GM23338 (cell line): Measurements from ENCODE around the gene NECAB3. TPM values are rescaled to one million over a fixed set of nuclear protein-coding genes. Genes with fewer than 3 reads are reported as not detected.

Experiments used
- ATAC-seq: fragments of 200-7000 bp; cut with Tn5 transposase; 3 replicates; pipeline ENCODE4 v1.9.1; 2020
- DNase-seq: peaks from one replicate; pipeline ENCODE4 v3.0.0-alpha.2; 2015; ENCODE audit warnings: low spot score
- H2AFZ ChIP-seq: fragments of 200-600 bp; sonication (generic); 2 replicates; pipeline ENCODE4 v1.8.0; 2016; ENCODE audit warnings: antibody characterized with exemption, mild to moderate bottlenecking, moderate library complexity
- H3F3A ChIP-seq: fragments of 200-600 bp; sonication (generic); replicated peaks from 2 replicates; pipeline ENCODE4 v1.8.0; 2017; ENCODE audit warnings: antibody characterized with exemption, mixed run types, low read depth
- H3K27ac ChIP-seq: fragments of 200-600 bp; sonication (generic); 2 replicates; pipeline ENCODE4 v1.6.1; 2016; ENCODE audit warnings: low read depth
- H3K27me3 ChIP-seq: fragments of 200-600 bp; sonication (generic); 2 replicates; pipeline ENCODE4 v1.8.0; 2016; ENCODE audit warnings: mild to moderate bottlenecking, mixed run types, moderate library complexity; ENCODE audit not compliant: insufficient read depth
- H3K36me3 ChIP-seq: fragments of 200-600 bp; sonication (generic); 2 replicates; pipeline ENCODE4 v1.8.0; 2016; ENCODE audit warnings: mild to moderate bottlenecking; ENCODE audit not compliant: insufficient read depth
- H3K4me1 ChIP-seq: fragments of 200-600 bp; sonication (generic); 2 replicates; pipeline ENCODE4 v1.8.0; 2016; ENCODE audit warnings: mild to moderate bottlenecking, moderate library complexity; ENCODE audit not compliant: insufficient read depth
- H3K4me2 ChIP-seq: fragments of 200-600 bp; sonication (generic); 2 replicates; pipeline ENCODE4 v1.7.1; 2017; ENCODE audit warnings: mixed run types
- H3K4me3 ChIP-seq: fragments of 200-600 bp; sonication (generic); 2 replicates; pipeline ENCODE4 v1.6.1; 2016; ENCODE audit warnings: mixed run types
- H3K79me2 ChIP-seq: fragments of 200-600 bp; sonication (generic); replicated peaks from 2 replicates; pipeline ENCODE4 v1.8.0; 2017; ENCODE audit warnings: mild to moderate bottlenecking; ENCODE audit not compliant: insufficient read depth
- H3K9me2 ChIP-seq: fragments of 200-600 bp; sonication (generic); 2 replicates; pipeline ENCODE4 v1.8.0; 2017; ENCODE audit not compliant: insufficient read depth
- H4K20me1 ChIP-seq: fragments of 200-600 bp; sonication (generic); replicated peaks from 2 replicates; pipeline ENCODE4 v1.8.0; 2017; ENCODE audit warnings: mild to moderate bottlenecking; ENCODE audit not compliant: insufficient read depth
- H3K27ac Mint-ChIP-seq: 2 replicates; pipeline ENCODE4 v1.8.0; 2020; ENCODE audit warnings: inconsistent platforms, mild to moderate bottlenecking, moderate library complexity, mixed read lengths
- H3K27me3 Mint-ChIP-seq: 3 replicates; pipeline ENCODE4 v1.8.0; 2022; ENCODE audit warnings: low read depth, mild to moderate bottlenecking, moderate library complexity, mixed read lengths, inconsistent platforms; ENCODE audit not compliant: insufficient read depth, poor library complexity
- H3K36me3 Mint-ChIP-seq: 3 replicates; pipeline ENCODE4 v1.8.0; 2021; ENCODE audit warnings: low read depth, mild to moderate bottlenecking, inconsistent platforms, moderate library complexity, mixed read lengths
- H3K4me1 Mint-ChIP-seq: 3 replicates; pipeline ENCODE4 v1.8.0; 2020; ENCODE audit warnings: mild to moderate bottlenecking, inconsistent platforms, mixed read lengths
- H3K4me3 Mint-ChIP-seq: 3 replicates; pipeline ENCODE4 v1.8.0; 2021; ENCODE audit warnings: moderate library complexity, mild to moderate bottlenecking, inconsistent platforms, mixed read lengths
- H3K9me3 Mint-ChIP-seq: 3 replicates; pipeline ENCODE4 v1.8.0; 2020; ENCODE audit warnings: moderate library complexity, mild to moderate bottlenecking, inconsistent platforms, mixed read lengths
- EZH2 ChIP-seq: fragments of 200-600 bp; sonication (generic); IDR thresholded peaks from one replicate; pipeline ENCODE4 v1.8.0; 2017; ENCODE audit warnings: antibody characterized with exemption, mild to moderate bottlenecking, low read depth; ENCODE audit not compliant: unreplicated experiment
- JUNB ChIP-seq: IDR thresholded peaks from one replicate; pipeline ENCODE4 v1.6.1; 2016; ENCODE audit warnings: antibody characterized with exemption; ENCODE audit not compliant: unreplicated experiment
- NANOG ChIP-seq: IDR thresholded peaks from 2 replicates; pipeline ENCODE4 v1.6.1; 2016; ENCODE audit warnings: antibody characterized with exemption, borderline replicate concordance
- POLR2AphosphoS5 ChIP-seq: IDR thresholded peaks from 2 replicates; pipeline ENCODE4 v1.6.1; 2016; ENCODE audit warnings: antibody characterized with exemption, low read depth
- STAT1 ChIP-seq: IDR thresholded peaks from one replicate; pipeline ENCODE4 v1.6.1; 2016; ENCODE audit warnings: antibody characterized with exemption; ENCODE audit not compliant: unreplicated experiment
- ZNF114 ChIP-seq: fragments of 250-450 bp; sonication (Bioruptor Pico); IDR thresholded peaks from 2 replicates; pipeline ENCODE4 v1.5.0; 2020; ENCODE audit warnings: mild to moderate bottlenecking, moderate library complexity
- polyA plus RNA-seq: library from polyadenylated mRNA; unstranded; fragments of >200 nt; fragmentation: Nextera tagmentation; extraction: Ambion mirVana; gene quantifications from 2 replicates; pipeline ENCODE4 v1.2.1, GENCODE V29; 2016
- total RNA-seq: library from RNA; depleted of rRNA; stranded (reverse); fragments of >200 nt; shearing (Covaris generic); gene quantifications from 2 replicates; pipeline ENCODE4 v1.2.3, GENCODE V29; 2014
- TF ChIP-seq, protein P1 (sequence below): IDR thresholded peaks from one replicate; pipeline ENCODE4 v1.6.1; 2018; ENCODE audit warnings: antibody characterized with exemption; ENCODE audit not compliant: unreplicated experiment
- TF ChIP-seq, protein P2 (sequence below): IDR thresholded peaks from 2 replicates; pipeline ENCODE4 v1.6.1; 2016; ENCODE audit warnings: antibody characterized with exemption
- TF ChIP-seq, protein P3 (sequence below), 2 experiments: fragments of 200-600 bp in 1 of 2; sonication (generic) in 1 of 2; conservative IDR thresholded peaks; 2 replicates each; pipeline versions ENCODE4 v1.5.1 to v1.6.1; 2016 to 2017; ENCODE audit warnings: antibody characterized with exemption in 2 of 2, low read depth in 2 of 2, mild to moderate bottlenecking in 2 of 2, moderate library complexity in 1 of 2
- TF ChIP-seq, protein P4 (sequence below): fragments of 250-450 bp; sonication (Bioruptor Pico); IDR thresholded peaks from 2 replicates; pipeline ENCODE4 v1.5.0; 2020; ENCODE audit warnings: mild to moderate bottlenecking, moderate library complexity

Gene NECAB3
- total and polyA plus RNA-seq, 2 experiments from 2014 or later: 8.5 to 28.4 TPM

DNA sequence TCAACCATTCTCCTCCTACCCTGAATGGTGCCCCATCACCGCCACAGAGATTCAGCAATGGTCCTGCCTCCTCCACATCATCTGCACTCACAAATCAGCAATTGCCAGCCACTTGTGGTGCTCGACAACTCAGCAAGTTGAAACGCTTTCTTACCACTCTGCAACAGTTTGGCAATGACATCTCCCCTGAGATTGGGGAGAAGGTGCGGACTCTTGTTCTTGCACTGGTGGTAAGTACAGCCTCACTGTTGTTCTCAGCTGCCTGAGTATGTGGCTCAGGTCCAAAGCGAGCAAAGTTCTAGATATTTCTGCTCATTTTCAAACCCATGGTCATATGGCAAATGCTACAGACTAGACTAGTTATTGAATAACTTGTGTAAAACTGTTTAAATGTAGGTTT is 63.1 kb downstream of the NECAB3 start:
- Histone ChIP-seq H3K27ac (no peak overlapping the region), H4K20me1 (peaks cover 3% of the 10 kb centered on the region), H2AFZ (no peak overlapping the region), H3K4me3 (no peak overlapping the region), H3K79me2 (no peaks in the 10 kb centered on the region), H3K27me3 (no peaks in the 10 kb centered on the region), H3F3A (no peaks in the 10 kb centered on the region), H3K4me2 (no peak overlapping the region), H3K36me3 (no peaks in the 10 kb centered on the region; the same call in none of the 2 replicates), H3K9me2 (no peaks in the 10 kb centered on the region), H3K4me1 (no peaks in the 10 kb centered on the region)
- TF ChIP-seq POLR2AphosphoS5: no peak
- TF ChIP-seq, protein P1, sequence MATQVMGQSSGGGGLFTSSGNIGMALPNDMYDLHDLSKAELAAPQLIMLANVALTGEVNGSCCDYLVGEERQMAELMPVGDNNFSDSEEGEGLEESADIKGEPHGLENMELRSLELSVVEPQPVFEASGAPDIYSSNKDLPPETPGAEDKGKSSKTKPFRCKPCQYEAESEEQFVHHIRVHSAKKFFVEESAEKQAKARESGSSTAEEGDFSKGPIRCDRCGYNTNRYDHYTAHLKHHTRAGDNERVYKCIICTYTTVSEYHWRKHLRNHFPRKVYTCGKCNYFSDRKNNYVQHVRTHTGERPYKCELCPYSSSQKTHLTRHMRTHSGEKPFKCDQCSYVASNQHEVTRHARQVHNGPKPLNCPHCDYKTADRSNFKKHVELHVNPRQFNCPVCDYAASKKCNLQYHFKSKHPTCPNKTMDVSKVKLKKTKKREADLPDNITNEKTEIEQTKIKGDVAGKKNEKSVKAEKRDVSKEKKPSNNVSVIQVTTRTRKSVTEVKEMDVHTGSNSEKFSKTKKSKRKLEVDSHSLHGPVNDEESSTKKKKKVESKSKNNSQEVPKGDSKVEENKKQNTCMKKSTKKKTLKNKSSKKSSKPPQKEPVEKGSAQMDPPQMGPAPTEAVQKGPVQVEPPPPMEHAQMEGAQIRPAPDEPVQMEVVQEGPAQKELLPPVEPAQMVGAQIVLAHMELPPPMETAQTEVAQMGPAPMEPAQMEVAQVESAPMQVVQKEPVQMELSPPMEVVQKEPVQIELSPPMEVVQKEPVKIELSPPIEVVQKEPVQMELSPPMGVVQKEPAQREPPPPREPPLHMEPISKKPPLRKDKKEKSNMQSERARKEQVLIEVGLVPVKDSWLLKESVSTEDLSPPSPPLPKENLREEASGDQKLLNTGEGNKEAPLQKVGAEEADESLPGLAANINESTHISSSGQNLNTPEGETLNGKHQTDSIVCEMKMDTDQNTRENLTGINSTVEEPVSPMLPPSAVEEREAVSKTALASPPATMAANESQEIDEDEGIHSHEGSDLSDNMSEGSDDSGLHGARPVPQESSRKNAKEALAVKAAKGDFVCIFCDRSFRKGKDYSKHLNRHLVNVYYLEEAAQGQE: no peak
- no peak for TF ChIP-seq STAT1
- H3K27ac Mint-ChIP-seq: no peak overlapping the region
- H3K9me3 Mint-ChIP-seq: no peaks in the 10 kb centered on the region
- ATAC-seq (no peak), DNase-seq (no peak)
- peaks cover 1% of the 10 kb centered on the region for H3K27me3 Mint-ChIP-seq
- H3K36me3 Mint-ChIP-seq: no peaks in the 10 kb centered on the region; the same call in 2 of the 3 replicates
- no peaks in the 10 kb centered on the region for H3K4me1 Mint-ChIP-seq
- H3K4me3 Mint-ChIP-seq: no peak overlapping the region

DNA sequence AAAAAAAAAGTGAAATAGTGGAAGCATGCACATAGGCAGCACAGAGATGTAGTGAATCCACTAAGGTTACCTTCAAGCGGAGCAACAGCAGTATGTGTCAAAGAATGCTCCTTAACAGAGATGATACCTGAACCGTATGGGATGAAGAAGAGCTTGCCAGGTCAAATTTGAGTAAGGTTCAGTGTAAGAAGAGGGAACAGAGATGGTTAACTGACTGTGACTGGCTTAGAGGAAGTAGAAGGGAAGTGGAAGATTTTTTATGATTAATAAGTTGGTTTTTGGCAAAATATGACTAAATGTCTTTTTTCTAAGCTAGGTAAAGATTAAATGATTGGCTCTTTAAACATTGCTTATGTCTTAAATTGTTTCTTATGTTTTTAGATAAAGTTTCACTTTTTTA is 64.7 kb downstream of the NECAB3 start:
- Histone ChIP-seq H2AFZ (no peak overlapping the region), H3K4me2 (no peak overlapping the region), H3K4me3 (no peak overlapping the region), H3F3A (no peaks in the 10 kb centered on the region), H4K20me1 (peaks cover 6% of the 10 kb centered on the region), H3K27ac (no peak overlapping the region), H3K79me2 (no peaks in the 10 kb centered on the region), H3K4me1 (no peaks in the 10 kb centered on the region), H3K27me3 (no peaks in the 10 kb centered on the region), H3K9me2 (no peaks in the 10 kb centered on the region), H3K36me3 (no peaks in the 10 kb centered on the region; the same call in none of the 2 replicates)
- Mint-ChIP-seq H3K4me3 (no peak overlapping the region), H3K27ac (no peak overlapping the region), H3K27me3 (peaks cover 1% of the 10 kb centered on the region), H3K4me1 (no peaks in the 10 kb centered on the region), H3K36me3 (no peaks in the 10 kb centered on the region; the same call in 2 of the 3 replicates), H3K9me3 (no peaks in the 10 kb centered on the region)
- ATAC-seq (no peak), DNase-seq (no peak)
- TF ChIP-seq NANOG: no peak
- TF ChIP-seq STAT1: no peak
- TF ChIP-seq, protein P2, sequence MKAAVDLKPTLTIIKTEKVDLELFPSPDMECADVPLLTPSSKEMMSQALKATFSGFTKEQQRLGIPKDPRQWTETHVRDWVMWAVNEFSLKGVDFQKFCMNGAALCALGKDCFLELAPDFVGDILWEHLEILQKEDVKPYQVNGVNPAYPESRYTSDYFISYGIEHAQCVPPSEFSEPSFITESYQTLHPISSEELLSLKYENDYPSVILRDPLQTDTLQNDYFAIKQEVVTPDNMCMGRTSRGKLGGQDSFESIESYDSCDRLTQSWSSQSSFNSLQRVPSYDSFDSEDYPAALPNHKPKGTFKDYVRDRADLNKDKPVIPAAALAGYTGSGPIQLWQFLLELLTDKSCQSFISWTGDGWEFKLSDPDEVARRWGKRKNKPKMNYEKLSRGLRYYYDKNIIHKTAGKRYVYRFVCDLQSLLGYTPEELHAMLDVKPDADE: no peak
- TF ChIP-seq, protein P3, sequence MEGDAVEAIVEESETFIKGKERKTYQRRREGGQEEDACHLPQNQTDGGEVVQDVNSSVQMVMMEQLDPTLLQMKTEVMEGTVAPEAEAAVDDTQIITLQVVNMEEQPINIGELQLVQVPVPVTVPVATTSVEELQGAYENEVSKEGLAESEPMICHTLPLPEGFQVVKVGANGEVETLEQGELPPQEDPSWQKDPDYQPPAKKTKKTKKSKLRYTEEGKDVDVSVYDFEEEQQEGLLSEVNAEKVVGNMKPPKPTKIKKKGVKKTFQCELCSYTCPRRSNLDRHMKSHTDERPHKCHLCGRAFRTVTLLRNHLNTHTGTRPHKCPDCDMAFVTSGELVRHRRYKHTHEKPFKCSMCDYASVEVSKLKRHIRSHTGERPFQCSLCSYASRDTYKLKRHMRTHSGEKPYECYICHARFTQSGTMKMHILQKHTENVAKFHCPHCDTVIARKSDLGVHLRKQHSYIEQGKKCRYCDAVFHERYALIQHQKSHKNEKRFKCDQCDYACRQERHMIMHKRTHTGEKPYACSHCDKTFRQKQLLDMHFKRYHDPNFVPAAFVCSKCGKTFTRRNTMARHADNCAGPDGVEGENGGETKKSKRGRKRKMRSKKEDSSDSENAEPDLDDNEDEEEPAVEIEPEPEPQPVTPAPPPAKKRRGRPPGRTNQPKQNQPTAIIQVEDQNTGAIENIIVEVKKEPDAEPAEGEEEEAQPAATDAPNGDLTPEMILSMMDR (conservative IDR thresholded peaks at IDR 0.05; ENCODE audit: low read depth in 2 of 2): no peak
- no peak for TF ChIP-seq EZH2
- TF ChIP-seq JUNB: no peak
- TF ChIP-seq, protein P4, sequence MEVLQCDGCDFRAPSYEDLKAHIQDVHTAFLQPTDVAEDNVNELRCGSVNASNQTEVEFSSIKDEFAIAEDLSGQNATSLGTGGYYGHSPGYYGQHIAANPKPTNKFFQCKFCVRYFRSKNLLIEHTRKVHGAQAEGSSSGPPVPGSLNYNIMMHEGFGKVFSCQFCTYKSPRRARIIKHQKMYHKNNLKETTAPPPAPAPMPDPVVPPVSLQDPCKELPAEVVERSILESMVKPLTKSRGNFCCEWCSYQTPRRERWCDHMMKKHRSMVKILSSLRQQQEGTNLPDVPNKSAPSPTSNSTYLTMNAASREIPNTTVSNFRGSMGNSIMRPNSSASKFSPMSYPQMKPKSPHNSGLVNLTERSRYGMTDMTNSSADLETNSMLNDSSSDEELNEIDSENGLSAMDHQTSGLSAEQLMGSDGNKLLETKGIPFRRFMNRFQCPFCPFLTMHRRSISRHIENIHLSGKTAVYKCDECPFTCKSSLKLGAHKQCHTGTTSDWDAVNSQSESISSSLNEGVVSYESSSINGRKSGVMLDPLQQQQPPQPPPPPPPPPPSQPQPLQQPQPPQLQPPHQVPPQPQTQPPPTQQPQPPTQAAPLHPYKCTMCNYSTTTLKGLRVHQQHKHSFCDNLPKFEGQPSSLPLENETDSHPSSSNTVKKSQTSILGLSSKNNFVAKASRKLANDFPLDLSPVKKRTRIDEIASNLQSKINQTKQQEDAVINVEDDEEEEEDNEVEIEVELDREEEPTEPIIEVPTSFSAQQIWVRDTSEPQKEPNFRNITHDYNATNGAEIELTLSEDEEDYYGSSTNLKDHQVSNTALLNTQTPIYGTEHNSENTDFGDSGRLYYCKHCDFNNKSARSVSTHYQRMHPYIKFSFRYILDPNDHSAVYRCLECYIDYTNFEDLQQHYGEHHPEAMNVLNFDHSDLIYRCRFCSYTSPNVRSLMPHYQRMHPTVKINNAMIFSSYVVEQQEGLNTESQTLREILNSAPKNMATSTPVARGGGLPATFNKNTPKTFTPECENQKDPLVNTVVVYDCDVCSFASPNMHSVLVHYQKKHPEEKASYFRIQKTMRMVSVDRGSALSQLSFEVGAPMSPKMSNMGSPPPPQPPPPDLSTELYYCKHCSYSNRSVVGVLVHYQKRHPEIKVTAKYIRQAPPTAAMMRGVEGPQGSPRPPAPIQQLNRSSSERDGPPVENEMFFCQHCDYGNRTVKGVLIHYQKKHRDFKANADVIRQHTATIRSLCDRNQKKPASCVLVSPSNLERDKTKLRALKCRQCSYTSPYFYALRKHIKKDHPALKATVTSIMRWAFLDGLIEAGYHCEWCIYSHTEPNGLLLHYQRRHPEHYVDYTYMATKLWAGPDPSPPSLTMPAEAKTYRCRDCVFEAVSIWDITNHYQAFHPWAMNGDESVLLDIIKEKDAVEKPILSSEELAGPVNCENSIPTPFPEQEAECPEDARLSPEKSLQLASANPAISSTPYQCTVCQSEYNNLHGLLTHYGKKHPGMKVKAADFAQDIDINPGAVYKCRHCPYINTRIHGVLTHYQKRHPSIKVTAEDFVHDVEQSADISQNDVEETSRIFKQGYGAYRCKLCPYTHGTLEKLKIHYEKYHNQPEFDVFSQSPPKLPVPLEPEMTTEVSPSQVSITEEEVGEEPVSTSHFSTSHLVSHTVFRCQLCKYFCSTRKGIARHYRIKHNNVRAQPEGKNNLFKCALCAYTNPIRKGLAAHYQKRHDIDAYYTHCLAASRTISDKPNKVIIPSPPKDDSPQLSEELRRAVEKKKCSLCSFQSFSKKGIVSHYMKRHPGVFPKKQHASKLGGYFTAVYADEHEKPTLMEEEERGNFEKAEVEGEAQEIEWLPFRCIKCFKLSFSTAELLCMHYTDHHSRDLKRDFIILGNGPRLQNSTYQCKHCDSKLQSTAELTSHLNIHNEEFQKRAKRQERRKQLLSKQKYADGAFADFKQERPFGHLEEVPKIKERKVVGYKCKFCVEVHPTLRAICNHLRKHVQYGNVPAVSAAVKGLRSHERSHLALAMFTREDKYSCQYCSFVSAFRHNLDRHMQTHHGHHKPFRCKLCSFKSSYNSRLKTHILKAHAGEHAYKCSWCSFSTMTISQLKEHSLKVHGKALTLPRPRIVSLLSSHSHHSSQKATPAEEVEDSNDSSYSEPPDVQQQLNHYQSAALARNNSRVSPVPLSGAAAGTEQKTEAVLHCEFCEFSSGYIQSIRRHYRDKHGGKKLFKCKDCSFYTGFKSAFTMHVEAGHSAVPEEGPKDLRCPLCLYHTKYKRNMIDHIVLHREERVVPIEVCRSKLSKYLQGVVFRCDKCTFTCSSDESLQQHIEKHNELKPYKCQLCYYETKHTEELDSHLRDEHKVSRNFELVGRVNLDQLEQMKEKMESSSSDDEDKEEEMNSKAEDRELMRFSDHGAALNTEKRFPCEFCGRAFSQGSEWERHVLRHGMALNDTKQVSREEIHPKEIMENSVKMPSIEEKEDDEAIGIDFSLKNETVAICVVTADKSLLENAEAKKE (CRISPR knock-in tag): no peak
- no peak for TF ChIP-seq ZNF114 (CRISPR knock-in tag)
